HepG2 (cell line): ENCODE data around the gene PRRT1. TPM values are rescaled to one million over a fixed set of nuclear protein-coding genes. Genes with fewer than 3 reads are reported as not detected.

Experiments used
- ATAC-seq: fragments of 200-7000 bp; cut with Tn5 transposase; 3 replicates; pipeline ENCODE4 v1.9.1; 2020; ENCODE audit warnings: mild to moderate bottlenecking, moderate library complexity
- BruUV-seq: library from RNA; stranded (reverse); fragments of 400-500 nt; replicated peaks from 2 replicates; lab custom pipeline; 2021; lab: Mats Ljungman, UMichigan
- CTCF ChIA-PET: fragments of 300-600 bp; formaldehyde crosslinking; extraction: SDS; loops from one replicate; lab custom pipeline; 2021; ENCODE audit warnings: low total read pairs, inconsistent platforms, low intra/inter-chr PET ratio; lab: Yijun Ruan, JAX
- POLR2A ChIA-PET: fragments of 350-600 bp; sonication (Branson Sonifier 250); formaldehyde crosslinking; loops from one replicate; lab custom pipeline; 2020; ENCODE audit warnings: antibody characterized with exemption, inconsistent platforms; lab: Yijun Ruan, JAX
- DNase-seq: peaks from one replicate; pipeline ENCODE4 v3.0.0-alpha.2; 2015; ENCODE audit warnings: low spot score
- FAIRE-seq: peaks from 3 replicates; lab custom pipeline; 2011; peaks lifted over from hg19 to GRCh38; lab: Jason Lieb, UNC
- H2AFZ ChIP-seq: one replicate; pipeline ENCODE4 v1.6.1; 2011; ENCODE audit warnings: low read length, inconsistent platforms
- H3K27ac ChIP-seq: fragments of 300-600 bp; 3 replicates; pipeline ENCODE4 v1.8.0; 2011; ENCODE audit warnings: mixed run types, mild to moderate bottlenecking, mixed read lengths, low read length, inconsistent platforms; ENCODE audit not compliant: insufficient read depth; ENCODE audit errors: extremely low read length
- H3K27me3 ChIP-seq, 2 experiments: fragments of 200-600 bp in 1 of 2; 2 replicates in 1 of 2; 3 replicates in 1 of 2; pipeline versions ENCODE4 v1.6.0 to v1.8.0; 2011; ENCODE audit warnings: low read length in 2 of 2, mild to moderate bottlenecking in 2 of 2, moderate library complexity in 2 of 2, inconsistent platforms in 1 of 2; ENCODE audit not compliant: insufficient read depth in 2 of 2, control insufficient read depth in 1 of 2
- H3K36me3 ChIP-seq, 2 experiments: fragments of 200-600 bp in 1 of 2; replicated peaks in 1 of 2; 2 replicates in 1 of 2; 3 replicates in 1 of 2; pipeline versions ENCODE4 v1.5.1 to v1.8.0; 2011; ENCODE audit warnings: low read length in 2 of 2, inconsistent platforms in 1 of 2; ENCODE audit not compliant: insufficient read depth in 2 of 2, control insufficient read depth in 1 of 2
- H3K4me1 ChIP-seq: 2 replicates; pipeline ENCODE4 v1.5.1; 2012; ENCODE audit warnings: low read length, inconsistent platforms; ENCODE audit not compliant: insufficient read depth
- H3K4me2 ChIP-seq: 2 replicates; pipeline ENCODE4 v1.6.0; 2011; ENCODE audit warnings: low read depth, low read length, inconsistent platforms
- H3K4me3 ChIP-seq, 3 experiments: fragments of 200-600 bp in 1 of 3; sonication (generic), shearing (Covaris generic) in 1 of 3; replicated peaks in 1 of 3; 2 replicates each; pipeline ENCODE4 v1.5.1; 2011 to 2016; ENCODE audit warnings: low read length in 3 of 3, inconsistent platforms in 2 of 3, low read depth in 2 of 3, mild to moderate bottlenecking in 2 of 3, control low read depth in 1 of 3, mixed read lengths in 1 of 3; ENCODE audit not compliant: insufficient read depth in 1 of 3
- H3K79me2 ChIP-seq: one replicate; pipeline ENCODE4 v1.6.1; 2011; ENCODE audit warnings: low read length, inconsistent platforms; ENCODE audit not compliant: insufficient read depth
- H3K9ac ChIP-seq: 2 replicates; pipeline ENCODE4 v1.6.0; 2011; ENCODE audit warnings: mild to moderate bottlenecking, low read depth, low read length, inconsistent platforms; ENCODE audit not compliant: insufficient read depth
- H3K9me3 ChIP-seq: 2 replicates; pipeline ENCODE4 v1.5.1; 2012; ENCODE audit warnings: mild to moderate bottlenecking, low read length
- H4K20me1 ChIP-seq: 2 replicates; pipeline ENCODE4 v1.6.0; 2011; ENCODE audit warnings: inconsistent platforms, mild to moderate bottlenecking, low read length, moderate library complexity; ENCODE audit not compliant: insufficient read depth
- CHD2 ChIP-seq: IDR thresholded peaks from 2 replicates; pipeline ENCODE4 v1.6.1; 2011; ENCODE audit warnings: low read depth, low read length, improper control_type of control experiment
- NR0B2 ChIP-seq: sonication (generic); formaldehyde crosslinking; IDR thresholded peaks from 2 replicates; pipeline ENCODE4 v1.4.0; 2020; ENCODE audit warnings: mild to moderate bottlenecking, missing genetic modification reagents
- TCF7 ChIP-seq: sonication (generic); IDR thresholded peaks from 2 replicates; pipeline ENCODE4 v1.6.1; 2016; ENCODE audit warnings: antibody characterized with exemption, low read depth
- ZBTB7A ChIP-seq: sonication (generic); formaldehyde crosslinking; IDR thresholded peaks from 2 replicates; pipeline ENCODE4 v1.8.0; 2022; ENCODE audit warnings: mild to moderate bottlenecking, missing genetic modification reagents
- ZNF576 ChIP-seq: sonication (generic); formaldehyde crosslinking; IDR thresholded peaks from 2 replicates; pipeline ENCODE4 v1.4.0; 2020; ENCODE audit warnings: mild to moderate bottlenecking, missing genetic modification reagents
- ZNF605 ChIP-seq: sonication (generic); formaldehyde crosslinking; IDR thresholded peaks from 2 replicates; pipeline ENCODE4 v1.8.0; 2022; ENCODE audit warnings: mild to moderate bottlenecking, missing genetic modification reagents
- WGBS: methylation state at CpG from one replicate; pipeline ENCODE4 v1.1.6; 2017; ENCODE audit warnings: low lambda C conversion rate; 5-methylcytosine and 5-hydroxymethylcytosine counted together
- in situ Hi-C: cut with HindIII; loops from 2 replicates; pipeline ENCODE4 v1.10.0; 2017; ENCODE audit warnings: low pct_unique_long_range_greater_than_20kb; ENCODE audit not compliant: extremely low pct_ligation_motif_present
- intact Hi-C: fragments of 100-400 bp; cut with micrococcal nuclease; formaldehyde crosslinking; loops from one replicate; pipeline ENCODE4 v1.10.0; 2022; ENCODE audit not compliant: unreplicated experiment
- polyA plus RNA-seq, 8 experiments: library from polyadenylated mRNA; depleted of rRNA in 3 of 8; stranded (reverse) in 7 of 8; unstranded in 1 of 8; fragments of >200 nt; fragmentation: Illumina TruSeq in 4 of 8; extraction: Trizol in 4 of 8; gene quantifications; 2 replicates each; pipeline versions ENCODE4 v1.2.1 to v1.2.3, GENCODE V29; 2011 to 2016; ENCODE audit warnings: low read depth in 4 of 8, missing spikeins in 1 of 8, mixed read lengths in 1 of 8; ENCODE audit not compliant: insufficient read depth in 1 of 8
- total RNA-seq, 5 experiments: library from RNA; depleted of rRNA; stranded (reverse); fragments of >200 nt; fragmentation: Illumina TruSeq; extraction: Trizol; gene quantifications; 2 replicates each; pipeline ENCODE4 v1.2.3, GENCODE V29; 2016; ENCODE audit warnings: low read depth in 1 of 5

Gene PRRT1
- total and polyA plus RNA-seq, 2 of the 13 experiments (the other 11 are each of a cell fraction or from before 2014, with no cell fraction given): 0.64 to 1.4 TPM

- ATAC-seq (no peak), FAIRE-seq (no peak), DNase-seq (no peak)
- Histone ChIP-seq H3K27me3 (peaks cover 0 to 5% of the 10 kb centered on the region in 2 experiments; a peak in 2 of 5 replicates), H2AFZ (no peak overlapping the region), H4K20me1 (no peaks in the 10 kb centered on the region), H3K4me3 (no peak overlapping the region), H3K27ac (no peak overlapping the region), H3K79me2 (peaks cover under 1% of the 10 kb centered on the region), H3K4me1 (peaks cover 20% of the 10 kb centered on the region), H3K9me3 (no peaks in the 10 kb centered on the region), H3K36me3 (no peaks in the 10 kb centered on the region), H3K9ac (no peak overlapping the region), H3K4me2 (no peak overlapping the region)
- TF ChIP-seq ZNF605 (CRISPR knock-in tag): no peak
- no peak for TF ChIP-seq TCF7
- TF ChIP-seq ZBTB7A: no peak
- no peak for TF ChIP-seq CHD2
- no peak for TF ChIP-seq ZNF576 (CRISPR knock-in tag)
- no peak for TF ChIP-seq NR0B2 (CRISPR knock-in tag)
- no TSS peak for BruUV-seq
- CTCF ChIA-PET: no interaction called here
- in situ Hi-C loops (no loop called here), intact Hi-C loops (no loop called here)
- 83% methylated on average over 37 of the region's 47 CpGs for WGBS
- POLR2A ChIA-PET: no interaction called here
These were observed 2.5 kb downstream of the PRRT1 start for GRCh38 chr6:32149092-32149755.
